K562 (cell line): Measurements from ENCODE around the gene ZMYND19. TPM values are rescaled to one million over a fixed set of nuclear protein-coding genes. Genes with fewer than 3 reads are reported as not detected.

Experiments used
- E2F8 ChIP-seq: fragments of 450-650 bp; IDR thresholded peaks from 2 replicates; pipeline ENCODE4 v1.7.1; 2018; ENCODE audit warnings: mild to moderate bottlenecking, low read depth; ENCODE audit not compliant: partially characterized antibody
- HNRNPLL ChIP-seq: fragments of 200-400 bp; formaldehyde crosslinking; IDR thresholded peaks from 2 replicates; pipeline ENCODE4 v1.6.1; 2017; ENCODE audit warnings: low read length, low read depth, mild to moderate bottlenecking; ENCODE audit not compliant: poor library complexity, severe bottlenecking
- POLR3A ChIP-seq: IDR thresholded peaks from 2 replicates; pipeline ENCODE4 v1.6.1; 2011; ENCODE audit warnings: borderline replicate concordance, mild to moderate bottlenecking, moderate library complexity; ENCODE audit not compliant: insufficient read length, insufficient read depth; ENCODE audit errors: extremely low read depth
- RBM14 ChIP-seq: fragments of 200-400 bp; formaldehyde crosslinking; IDR thresholded peaks from 2 replicates; pipeline ENCODE4 v1.6.1; 2018; ENCODE audit warnings: low read depth, mild to moderate bottlenecking, low read length, moderate library complexity, borderline replicate concordance; ENCODE audit not compliant: insufficient read depth
- SAP30 ChIP-seq: fragments of 200-600 bp; sonication (generic); IDR thresholded peaks from 2 replicates; pipeline ENCODE4 v1.6.1; 2012; ENCODE audit warnings: borderline replicate concordance, low read depth, mild to moderate bottlenecking, moderate library complexity, low read length, control low read depth, inconsistent platforms; ENCODE audit not compliant: insufficient read depth, poor library complexity, severe bottlenecking
- TCF7 ChIP-seq: sonication (generic); IDR thresholded peaks from 2 replicates; pipeline ENCODE4 v1.6.1; 2016; ENCODE audit warnings: antibody characterized with exemption, borderline replicate concordance
- ZBTB5 ChIP-seq: fragments of 450-650 bp; IDR thresholded peaks from 2 replicates; pipeline ENCODE4 v1.6.1; 2017; ENCODE audit warnings: antibody characterized with exemption
- polyA plus RNA-seq, 8 experiments: library from polyadenylated mRNA; depleted of rRNA in 4 of 8; stranded (reverse) in 5 of 8; unstranded in 3 of 8; fragments of >200 nt; fragmentation: Nextera tagmentation in 2 of 8; fragmentation: Illumina TruSeq in 1 of 8; extraction: Ambion mirVana in 2 of 8; extraction: Trizol in 1 of 8; gene quantifications; 2 replicates each; pipeline versions ENCODE4 v1.2.1 to v1.2.3, GENCODE V29; 2011 to 2014; ENCODE audit warnings: inconsistent platforms in 1 of 8, missing spikeins in 1 of 8
- total RNA-seq, 7 experiments: library from RNA; depleted of rRNA in 6 of 7; stranded (reverse); fragments of >200 nt in 6 of 7; fragmentation: Illumina TruSeq in 2 of 7; extraction: Trizol in 2 of 7; gene quantifications; 2 replicates each; pipeline versions ENCODE4 v1.2.1 to v1.2.3, GENCODE V29; 2011 to 2021; ENCODE audit warnings: low replicate concordance in 1 of 7
- TF ChIP-seq, protein P1 (sequence below), 2 experiments: fragments of 450-650 bp in 1 of 2; sonication (generic) in 1 of 2; formaldehyde crosslinking in 1 of 2; IDR thresholded peaks; 2 replicates each; pipeline versions ENCODE4 v1.7.1 to v1.9.0; 2016 to 2022; ENCODE audit warnings: inconsistent platforms in 1 of 2, mild to moderate bottlenecking in 1 of 2, missing genetic modification reagents in 1 of 2

Gene ZMYND19
- total and polyA plus RNA-seq, 9 of the 15 experiments (the other 6 are each of a cell fraction or from before 2014, with no cell fraction given) = 1.0 to 86.7 (median 44.0) TPM

DNA sequence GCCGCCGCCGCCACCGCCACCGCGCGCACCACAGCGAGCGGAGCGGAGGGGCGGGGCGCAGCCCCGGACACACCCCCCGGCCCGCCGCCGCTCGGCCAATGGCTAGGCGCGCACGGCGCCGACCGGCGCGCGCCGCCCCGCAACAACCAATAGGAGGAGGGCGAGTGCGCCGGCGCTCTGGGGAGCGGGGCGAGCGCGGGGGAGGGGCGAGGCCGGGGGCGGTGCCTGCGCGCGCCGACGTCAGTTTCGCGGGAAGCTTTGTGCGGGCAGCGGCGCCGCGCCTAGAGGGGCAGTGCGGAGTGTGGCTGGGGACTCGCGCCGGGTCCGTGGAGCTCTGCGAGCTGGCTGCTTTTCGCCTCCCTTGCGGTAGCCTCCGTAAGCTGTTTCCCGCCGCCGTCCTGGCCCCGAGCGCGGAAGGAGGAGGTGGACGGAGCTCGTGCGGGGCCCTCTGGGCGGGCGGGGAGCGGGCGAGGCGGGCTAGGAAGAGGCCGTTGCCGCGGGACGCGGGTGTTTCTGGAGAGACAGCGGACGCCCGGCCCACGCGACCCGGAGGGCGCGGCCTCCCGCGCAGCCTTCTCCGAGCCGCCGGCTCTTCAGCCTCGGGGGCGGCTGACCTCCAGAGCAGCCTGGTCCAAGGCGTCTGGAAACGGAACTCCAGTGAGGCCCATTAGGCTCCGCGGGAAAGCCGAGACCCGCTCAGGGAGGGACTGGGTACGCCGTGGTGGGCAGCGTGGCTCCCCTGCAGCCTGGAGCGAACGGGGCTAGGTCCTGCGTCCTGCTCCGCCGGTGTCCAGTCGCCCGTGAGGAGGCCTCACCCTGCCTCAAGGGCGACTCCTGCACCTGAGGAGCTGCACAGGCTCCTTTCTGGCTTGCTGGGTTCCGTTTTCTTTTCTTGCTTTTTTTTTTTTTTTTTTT, at the start of gene ZMYND19 (continued):
- TF ChIP-seq E2F8 (peak; percentile 100), TCF7 (no peak), RBM14 (0 out of 2 replicates have a peak, but pooled peaks have one; percentile 53), HNRNPLL (no peak), SAP30 (peak; percentile 94), ZBTB5 (no peak), POLR3A (no peak)
- TF ChIP-seq, protein P1, sequence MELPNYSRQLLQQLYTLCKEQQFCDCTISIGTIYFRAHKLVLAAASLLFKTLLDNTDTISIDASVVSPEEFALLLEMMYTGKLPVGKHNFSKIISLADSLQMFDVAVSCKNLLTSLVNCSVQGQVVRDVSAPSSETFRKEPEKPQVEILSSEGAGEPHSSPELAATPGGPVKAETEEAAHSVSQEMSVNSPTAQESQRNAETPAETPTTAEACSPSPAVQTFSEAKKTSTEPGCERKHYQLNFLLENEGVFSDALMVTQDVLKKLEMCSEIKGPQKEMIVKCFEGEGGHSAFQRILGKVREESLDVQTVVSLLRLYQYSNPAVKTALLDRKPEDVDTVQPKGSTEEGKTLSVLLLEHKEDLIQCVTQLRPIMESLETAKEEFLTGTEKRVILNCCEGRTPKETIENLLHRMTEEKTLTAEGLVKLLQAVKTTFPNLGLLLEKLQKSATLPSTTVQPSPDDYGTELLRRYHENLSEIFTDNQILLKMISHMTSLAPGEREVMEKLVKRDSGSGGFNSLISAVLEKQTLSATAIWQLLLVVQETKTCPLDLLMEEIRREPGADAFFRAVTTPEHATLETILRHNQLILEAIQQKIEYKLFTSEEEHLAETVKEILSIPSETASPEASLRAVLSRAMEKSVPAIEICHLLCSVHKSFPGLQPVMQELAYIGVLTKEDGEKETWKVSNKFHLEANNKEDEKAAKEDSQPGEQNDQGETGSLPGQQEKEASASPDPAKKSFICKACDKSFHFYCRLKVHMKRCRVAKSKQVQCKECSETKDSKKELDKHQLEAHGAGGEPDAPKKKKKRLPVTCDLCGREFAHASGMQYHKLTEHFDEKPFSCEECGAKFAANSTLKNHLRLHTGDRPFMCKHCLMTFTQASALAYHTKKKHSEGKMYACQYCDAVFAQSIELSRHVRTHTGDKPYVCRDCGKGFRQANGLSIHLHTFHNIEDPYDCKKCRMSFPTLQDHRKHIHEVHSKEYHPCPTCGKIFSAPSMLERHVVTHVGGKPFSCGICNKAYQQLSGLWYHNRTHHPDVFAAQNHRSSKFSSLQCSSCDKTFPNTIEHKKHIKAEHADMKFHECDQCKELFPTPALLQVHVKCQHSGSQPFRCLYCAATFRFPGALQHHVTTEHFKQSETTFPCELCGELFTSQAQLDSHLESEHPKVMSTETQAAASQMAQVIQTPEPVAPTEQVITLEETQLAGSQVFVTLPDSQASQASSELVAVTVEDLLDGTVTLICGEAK (IDR thresholded peaks at IDR 0.05) = 0 out of 2 replicates have a peak, but pooled peaks have one; percentile 45
- TF ChIP-seq, protein P1 (CRISPR knock-in tag; IDR thresholded peaks at IDR 0.05) = no peak
